CD4-positive, alpha-beta T cell treated with Interleukin-17A for 4 hours (primary cell): ENCODE results near the gene KRTAP10-12.
"Not testable (repeated sequence)": the region's sequence is repeated elsewhere in the genome, so short reads cannot be mapped to it uniquely, and the experiment has no call there.

Experiments used
- DNase-seq: peaks from one replicate; pipeline ENCODE4 v3.0.0-alpha.2; 2020; ENCODE audit warnings: mixed read lengths

KRTAP10-12 gene

DNA sequence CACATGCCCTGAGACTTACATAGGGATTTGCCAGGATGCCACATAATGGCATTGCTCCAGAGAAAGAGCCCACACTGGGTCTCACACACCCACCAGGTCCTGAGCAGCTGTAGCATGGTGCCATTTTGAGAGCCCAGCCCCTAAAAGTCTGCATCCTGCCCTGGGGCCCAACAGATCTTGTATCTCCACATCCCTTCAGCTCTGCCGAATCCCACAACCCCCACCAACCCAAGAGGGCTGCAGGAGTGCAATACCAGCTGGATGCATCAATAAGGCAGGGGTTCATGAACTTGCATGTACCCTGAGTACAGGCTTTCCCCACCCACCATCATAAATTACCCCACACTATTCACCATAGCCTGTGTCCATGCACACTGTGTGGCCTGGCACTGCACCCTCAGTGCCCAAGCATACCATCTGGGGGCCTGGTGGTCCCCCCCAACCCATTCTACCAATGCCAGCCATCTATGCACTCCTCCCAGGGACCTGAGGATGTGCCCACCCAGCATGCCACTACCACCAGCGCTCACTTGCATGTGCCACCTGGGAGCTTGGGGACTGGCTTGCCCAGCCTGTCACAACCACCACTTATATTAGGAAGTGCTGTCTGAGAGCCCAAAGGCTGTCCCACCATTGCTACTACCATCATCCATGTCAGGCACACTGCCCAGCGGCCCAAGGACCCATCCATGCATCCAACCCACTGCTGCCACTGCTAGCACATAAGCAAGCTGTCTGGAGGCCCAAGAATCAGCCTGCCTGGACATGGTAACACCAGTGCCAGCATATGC is 26.1 kb upstream of the KRTAP10-12 start:
- no peak for DNase-seq

DNA sequence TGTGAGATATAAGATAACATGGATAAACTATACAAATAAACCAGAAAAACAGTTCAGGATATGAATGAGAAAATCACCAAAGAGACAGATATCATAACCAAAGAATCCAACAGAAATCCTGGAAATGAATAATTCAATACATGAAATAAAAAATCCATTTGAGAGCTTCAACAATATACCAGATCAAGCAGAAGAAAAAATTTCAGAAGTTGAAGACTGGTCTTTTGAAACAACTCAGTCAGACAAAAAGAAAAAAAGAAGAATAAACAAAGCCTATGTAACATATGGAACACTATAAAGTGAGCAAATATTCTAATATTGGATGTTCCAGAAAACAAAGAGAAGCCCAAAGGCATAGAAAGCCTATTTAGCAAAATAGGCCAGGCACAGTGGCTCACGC is 25.1 kb upstream of the KRTAP10-12 start:
- no peak for DNase-seq

DNA sequence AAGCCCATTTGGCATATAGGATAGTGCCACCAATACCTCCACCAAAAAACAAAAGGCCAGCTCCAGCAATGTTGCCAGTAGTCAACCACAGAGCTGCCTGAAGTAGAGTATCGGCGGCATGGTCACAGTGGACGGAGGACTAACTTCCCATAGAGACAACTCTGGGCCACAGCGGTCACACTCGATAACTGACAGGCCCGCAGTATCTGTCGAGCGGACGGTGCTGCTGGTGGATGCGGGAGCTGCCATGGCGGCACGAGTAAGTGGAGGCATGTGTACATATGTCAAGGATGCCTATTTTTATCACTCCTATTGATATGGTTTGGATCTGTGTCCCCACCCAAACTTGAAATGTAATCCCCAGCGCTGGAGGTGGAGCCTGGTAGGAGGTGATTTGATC is 19.1 kb upstream of the KRTAP10-12 start:
- no peak for DNase-seq

DNA sequence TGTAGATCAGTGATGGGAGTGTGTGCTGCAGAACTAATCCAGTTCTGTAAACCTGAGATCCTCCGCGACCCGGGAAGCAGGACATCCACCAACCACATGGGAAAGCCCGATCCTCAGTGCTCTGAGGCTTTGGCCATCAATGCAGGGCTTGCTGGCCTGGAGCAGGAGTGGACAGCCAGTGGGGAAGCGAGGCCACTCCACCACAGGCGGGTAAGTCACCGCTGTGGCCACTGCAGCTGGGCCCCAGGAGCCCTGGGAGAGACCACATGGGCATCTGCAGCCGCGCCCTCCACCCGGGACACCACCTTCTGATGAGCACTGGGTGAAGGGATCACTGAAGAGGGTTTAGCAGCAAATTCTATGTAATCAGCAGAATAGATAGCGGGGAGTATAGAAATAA is 15.8 kb upstream of the KRTAP10-12 start:
- DNase-seq: no peak

GRCh38 chr21:44681861-44682579 is 15.0 kb upstream of the KRTAP10-12 start, which contains the start of gene KRTAP12-1:
Gene KRTAP12-1 (minus strand): TSS chr21:44682163. CDS start chr21:44682123, 40 bp downstream.
- DNase-seq: no peak

DNA sequence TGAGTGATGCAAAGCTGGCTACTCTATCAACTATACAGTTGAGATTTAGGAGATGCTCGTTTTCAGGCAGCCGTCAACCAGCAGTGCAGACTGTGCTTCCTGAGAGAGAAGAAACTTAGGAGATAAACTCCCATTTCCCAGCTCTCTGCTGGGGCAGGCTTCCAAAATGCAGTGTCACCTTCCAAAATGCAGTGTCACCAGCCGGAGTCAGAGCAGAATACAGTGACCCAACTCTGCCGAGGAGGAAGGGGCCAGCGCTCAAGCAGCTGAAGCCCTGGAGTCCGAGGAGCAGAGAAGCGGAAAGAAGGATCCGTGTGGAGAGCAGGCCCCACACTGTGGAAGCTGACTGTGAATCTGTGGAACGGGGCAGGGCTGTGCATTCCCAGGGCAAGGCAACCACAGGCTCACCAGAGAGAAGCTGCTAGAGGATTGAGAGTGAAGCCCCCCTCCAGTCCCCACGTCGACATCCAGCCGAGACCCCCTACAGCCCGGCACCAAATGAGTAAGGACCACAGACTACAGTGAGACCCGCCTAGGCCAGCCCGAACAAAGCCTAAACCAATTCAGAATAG is 14.3 kb upstream of the KRTAP10-12 start:
- no peak for DNase-seq

DNA sequence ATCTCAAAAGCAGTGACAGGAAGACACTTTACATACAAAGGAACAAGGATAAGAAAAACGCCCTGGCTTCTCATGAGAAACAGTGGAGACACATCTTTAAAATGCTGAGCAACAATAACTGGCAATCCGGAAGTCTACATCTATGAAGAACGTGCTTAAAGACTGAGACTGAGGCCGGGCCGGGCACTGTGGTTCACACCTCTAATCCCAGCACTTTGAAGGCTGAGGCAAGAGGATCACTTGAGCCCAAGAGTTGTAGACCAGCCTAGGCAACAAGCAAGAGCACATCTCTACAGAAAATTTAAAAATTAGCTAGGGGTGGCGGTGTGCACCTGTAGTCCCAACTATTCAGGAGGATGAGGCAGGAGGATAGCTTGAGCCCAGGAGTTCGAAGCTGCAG is 12.9 kb upstream of the KRTAP10-12 start:
- no peak for DNase-seq

- no peak for DNase-seq
Observed at GRCh38 chr21:44684483-44684882, 12.5 kb upstream of the KRTAP10-12 start.

DNA sequence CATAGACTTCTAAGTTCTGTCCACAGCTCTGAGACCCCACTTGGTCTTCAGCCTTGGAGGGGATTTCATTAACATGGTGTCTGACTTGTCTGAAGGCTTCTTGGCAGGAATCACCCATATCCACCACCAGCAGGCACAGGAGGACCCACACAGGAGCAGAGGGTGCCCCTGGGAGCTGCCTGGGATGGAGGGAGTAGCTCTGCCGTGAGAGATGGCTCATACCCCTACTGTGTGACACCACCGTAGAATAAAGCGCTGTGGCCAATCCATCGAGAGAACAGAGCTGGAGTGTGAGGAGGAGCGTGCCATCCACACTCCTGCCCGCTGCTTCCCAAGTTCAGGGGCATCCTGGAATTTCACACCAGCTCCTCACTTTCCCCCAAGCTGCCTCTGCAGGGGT is 11.9 kb upstream of the KRTAP10-12 start:
- DNase-seq: not testable (repeated sequence)

DNA sequence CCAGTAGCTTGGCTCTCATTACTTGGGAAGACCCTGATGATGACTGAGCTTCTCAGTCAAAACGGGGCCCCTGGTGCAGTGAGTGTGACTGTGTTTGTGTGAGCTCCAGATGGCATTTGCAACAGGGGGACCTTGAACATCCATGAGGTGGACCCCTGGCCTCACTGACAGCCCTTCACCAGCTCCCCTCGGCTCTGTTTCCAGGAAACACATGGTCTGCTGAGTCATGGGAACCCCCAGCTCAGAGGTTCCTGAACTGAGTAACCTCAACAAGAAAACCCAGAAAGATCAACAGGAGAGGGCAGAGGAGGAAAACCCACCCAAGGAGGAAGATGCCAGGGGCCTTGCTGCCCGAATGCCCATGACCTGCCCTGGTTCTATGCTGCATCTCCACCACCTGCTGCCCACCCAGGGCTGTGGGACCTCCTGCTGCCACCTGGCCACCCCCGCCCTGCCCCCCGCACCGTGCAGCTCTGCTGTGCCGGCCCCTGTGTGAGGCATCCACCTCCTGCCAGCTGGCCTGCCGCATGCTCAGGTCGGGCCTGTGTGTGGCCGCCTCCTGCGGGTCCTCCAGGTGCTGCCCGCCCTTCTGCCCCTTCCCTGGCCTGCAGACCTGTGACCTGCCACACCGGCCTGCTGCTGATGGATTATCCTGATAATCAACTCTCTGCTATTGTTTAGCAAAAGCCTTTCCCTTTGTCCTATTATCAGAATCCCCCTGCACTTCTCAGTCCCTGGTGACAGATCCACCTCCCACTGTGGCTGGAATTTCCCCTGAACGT is 10.8 kb upstream of the KRTAP10-12 start:
- DNase-seq: no peak

DNA sequence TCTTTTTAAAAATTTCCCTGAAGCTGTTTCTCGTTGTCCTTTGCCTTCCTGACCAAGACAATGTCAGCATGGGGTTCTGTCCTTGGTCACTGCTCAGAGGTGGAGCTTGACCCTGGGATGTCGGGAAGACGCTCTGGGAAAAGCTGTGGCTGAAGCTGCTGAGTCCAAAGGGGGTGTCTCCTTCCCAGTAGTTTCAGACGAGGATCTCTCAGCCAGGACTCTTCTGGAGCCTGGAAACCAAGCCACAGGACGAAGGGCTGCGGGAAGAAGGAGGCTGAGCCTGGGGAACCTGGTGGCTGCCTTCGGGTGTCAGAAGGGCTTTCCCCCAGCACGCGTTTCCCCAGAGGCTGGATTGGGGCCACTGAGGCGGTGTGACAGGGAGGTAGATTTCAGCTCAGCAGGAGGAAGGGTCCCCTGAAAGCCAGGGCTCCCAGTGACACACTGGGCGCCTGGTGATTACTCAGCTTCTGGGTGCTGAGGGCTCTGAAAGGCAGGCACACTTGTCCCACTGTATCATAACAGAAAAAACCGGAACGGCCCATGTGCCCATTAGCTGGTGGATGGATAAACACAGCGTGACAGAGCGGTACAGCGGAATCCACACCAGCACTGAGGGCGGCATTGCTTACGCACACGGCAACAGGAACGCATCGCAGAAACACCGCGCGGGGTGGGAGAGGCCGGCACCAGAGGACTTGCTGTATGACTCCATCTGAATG is 10.0 kb upstream of the KRTAP10-12 start:
- DNase-seq: no peak

DNA sequence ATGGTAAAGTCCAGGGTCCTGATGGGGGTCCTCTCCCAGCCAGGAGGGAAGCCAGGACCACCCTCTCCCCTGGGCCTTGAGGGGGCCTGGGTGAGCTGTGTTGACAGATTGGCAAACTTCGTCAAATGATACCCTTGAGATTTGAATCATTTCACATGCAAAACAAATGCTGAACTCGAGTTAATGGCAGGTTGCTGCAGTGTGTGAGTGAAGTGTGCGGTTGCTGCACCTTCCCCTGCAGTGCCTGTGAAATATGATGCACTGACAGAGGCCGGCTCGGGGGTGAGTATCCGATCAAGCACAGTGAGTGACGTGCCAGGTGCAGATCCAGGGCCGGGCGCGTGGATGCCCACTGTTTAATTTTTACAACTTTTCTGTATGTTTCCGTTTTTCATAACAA is 9.3 kb upstream of the KRTAP10-12 start:
- DNase-seq: no peak

DNA sequence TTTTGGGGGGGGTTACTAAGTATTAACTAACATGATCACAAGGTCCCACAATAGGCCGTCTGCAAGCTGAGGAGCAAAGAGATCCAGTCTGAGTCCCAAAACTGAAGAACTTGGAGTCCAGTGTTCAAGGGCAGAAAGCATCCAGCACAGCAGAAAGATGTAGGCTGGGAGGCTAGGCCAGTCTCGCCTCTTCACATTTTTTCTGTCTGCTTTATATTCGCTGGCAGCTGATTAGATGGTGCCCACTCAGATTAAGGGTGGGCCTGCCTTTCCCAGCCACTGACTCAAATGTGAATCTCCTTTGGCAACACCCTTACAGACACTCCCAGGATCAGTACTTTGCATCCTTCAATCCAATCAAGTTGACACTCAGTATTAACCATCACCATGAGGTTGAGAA is 7.2 kb upstream of the KRTAP10-12 start:
- not testable (repeated sequence) for DNase-seq

DNA sequence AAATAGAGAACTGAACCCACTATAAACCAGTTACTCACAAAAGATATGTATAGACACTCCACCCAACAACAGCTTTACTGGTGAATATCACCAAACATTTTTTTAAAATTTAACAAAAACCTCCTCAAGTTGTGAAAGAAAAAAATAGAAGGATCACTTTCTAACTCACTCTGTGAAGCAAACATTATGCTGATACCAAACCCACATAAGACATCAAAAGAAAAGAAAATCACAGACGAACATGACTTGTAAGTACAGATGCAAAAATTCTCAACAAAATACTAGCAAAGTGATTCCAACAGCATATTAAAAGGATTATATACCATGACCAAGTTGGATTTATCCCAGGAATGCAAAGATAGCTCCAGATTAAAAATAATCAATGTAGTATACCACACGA is 5.3 kb upstream of the KRTAP10-12 start:
- DNase-seq: no peak

DNA sequence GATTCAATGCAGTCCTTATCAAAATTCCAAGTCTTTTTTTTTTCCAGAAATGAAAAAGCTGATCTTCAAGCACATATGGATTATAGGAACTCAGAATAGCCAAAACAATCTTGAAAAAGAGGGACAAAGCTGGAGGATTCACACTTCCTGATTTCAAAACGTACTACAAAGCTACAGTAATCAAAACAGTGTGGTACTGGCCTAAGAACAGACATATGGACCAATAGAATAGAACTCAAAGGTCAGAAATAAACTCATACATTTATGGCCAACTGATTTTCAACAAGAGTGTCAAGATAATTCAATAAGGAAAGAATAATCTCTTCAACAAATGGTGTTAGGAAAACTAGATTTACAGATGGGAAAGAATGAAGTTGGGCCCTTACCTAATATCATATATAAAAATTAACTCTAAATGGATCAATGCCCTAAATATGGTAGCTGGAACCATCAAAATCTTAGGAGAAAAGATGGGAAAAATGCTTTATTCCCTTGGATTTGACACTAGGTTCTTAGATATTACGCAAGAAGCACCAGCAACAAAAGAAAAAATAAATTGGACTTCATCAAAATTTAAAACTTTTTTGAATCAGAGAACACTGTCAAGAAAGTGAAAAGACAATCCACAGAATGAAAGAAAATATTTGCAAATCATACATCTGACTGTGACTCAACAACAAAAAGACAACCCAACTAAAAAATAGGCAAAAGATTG is 4.0 kb upstream of the KRTAP10-12 start:
- no peak for DNase-seq

GRCh38 chr21:44694776-44695175 is 2.2 kb upstream of the KRTAP10-12 start:
- DNase-seq: no peak

GRCh38 chr21:44695184-44695583 is 1.8 kb upstream of the KRTAP10-12 start:
- DNase-seq: no peak

DNA sequence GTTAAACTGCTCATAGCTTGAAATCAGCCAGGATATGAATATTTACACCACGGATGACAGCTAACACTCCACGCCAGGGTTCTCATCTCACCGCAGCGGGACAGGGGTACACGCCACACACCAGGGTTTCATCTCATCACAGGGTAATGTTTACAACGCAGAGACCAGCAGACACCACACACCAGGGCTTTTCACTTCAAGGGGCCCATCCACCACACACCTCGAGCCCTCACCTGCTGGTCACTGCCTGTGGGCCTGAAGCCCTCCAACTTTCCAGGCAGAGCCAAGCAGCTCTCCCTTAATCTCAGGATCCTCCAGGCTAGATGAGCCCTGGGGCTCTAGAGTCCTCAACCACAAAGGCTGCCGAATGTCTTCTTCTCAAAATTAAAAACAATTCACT is 1.3 kb upstream of the KRTAP10-12 start:
- DNase-seq: no peak

- no peak for DNase-seq
Observed at GRCh38 chr21:44696572-44696971, 400 bp upstream of the KRTAP10-12 start.

GRCh38 chr21:44697811-44698734 is 1.1 kb downstream of the KRTAP10-12 start:
- DNase-seq: no peak
